ENCODE data around the gene TPTE2.
"Not testable (repeated sequence)": the region's sequence is repeated elsewhere in the genome, so short reads cannot be mapped to it uniquely, and the experiment has no call there.

TPTE2 gene

DNA sequence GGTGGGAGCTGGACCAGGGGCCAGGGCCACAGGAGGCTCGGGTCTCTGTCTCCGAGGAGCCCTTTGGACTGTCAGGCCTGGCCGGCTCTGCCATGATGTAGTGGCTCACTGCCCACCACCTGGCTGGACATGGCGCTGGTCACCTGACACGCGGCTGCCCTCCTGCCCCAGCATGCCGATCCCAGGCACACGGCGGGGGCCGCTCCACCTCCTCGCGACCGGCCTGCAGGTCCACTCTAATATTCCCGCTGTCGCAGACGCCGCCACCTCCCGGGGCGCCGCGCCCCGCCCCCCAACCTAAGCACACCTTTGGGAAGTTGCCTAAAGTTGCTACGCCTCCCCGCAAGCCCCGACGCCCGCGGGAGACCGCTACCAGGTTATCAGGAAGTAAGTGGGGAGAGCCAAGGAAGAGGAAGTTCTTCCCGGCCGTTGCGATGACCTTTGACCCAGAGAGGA is at the start of gene TPTE2:
Gene TPTE2, minus strand, starts transcription at position 406 of the 456 bp plus-strand sequence. CDS start 58,298 bp downstream, outside the sequence.
- H3K27me3 Mint-ChIP-seq (ENCODE audit: low read depth); H3K4me1 Mint-ChIP-seq; H3K9me3 Mint-ChIP-seq; H3K27ac Mint-ChIP-seq; H3K4me3 Mint-ChIP-seq; H3K36me3 Mint-ChIP-seq (ENCODE audit: low read depth): not testable (repeated sequence)

DNA sequence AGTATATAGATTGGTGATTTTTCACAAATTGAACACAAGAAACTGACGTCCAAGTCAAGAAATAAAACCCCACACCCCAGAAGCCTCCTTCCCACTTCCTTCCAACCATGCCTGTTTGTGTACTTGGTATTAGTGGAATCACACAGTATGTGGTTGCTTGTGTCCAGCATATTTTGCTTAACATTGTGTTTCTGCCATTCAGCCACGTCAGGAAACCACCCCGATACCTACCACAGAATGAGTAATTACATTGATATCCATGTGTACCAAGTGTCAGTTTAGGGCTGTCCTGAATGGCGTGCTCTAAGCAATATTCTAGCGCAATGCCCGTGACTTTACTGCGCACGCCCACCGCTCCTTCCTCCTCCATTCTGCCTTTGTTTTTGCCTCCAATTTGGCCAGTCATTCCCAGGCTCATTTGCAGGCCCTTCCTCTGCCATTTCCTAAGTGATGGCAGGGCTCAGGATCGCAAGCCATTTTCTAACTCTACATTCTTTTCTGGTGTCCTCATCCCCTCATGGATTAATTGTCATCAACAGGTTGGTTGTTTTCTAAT is 46.3 kb upstream of the TPTE2 start:
- no peak overlapping the region for H3K27ac Mint-ChIP-seq
- no peaks in the 10 kb centered on the region for H3K4me1 Mint-ChIP-seq
- H3K27me3 Mint-ChIP-seq (ENCODE audit: low read depth), result peaks cover 11% of the 10 kb centered on the region
- TF ChIP-seq, protein P1, sequence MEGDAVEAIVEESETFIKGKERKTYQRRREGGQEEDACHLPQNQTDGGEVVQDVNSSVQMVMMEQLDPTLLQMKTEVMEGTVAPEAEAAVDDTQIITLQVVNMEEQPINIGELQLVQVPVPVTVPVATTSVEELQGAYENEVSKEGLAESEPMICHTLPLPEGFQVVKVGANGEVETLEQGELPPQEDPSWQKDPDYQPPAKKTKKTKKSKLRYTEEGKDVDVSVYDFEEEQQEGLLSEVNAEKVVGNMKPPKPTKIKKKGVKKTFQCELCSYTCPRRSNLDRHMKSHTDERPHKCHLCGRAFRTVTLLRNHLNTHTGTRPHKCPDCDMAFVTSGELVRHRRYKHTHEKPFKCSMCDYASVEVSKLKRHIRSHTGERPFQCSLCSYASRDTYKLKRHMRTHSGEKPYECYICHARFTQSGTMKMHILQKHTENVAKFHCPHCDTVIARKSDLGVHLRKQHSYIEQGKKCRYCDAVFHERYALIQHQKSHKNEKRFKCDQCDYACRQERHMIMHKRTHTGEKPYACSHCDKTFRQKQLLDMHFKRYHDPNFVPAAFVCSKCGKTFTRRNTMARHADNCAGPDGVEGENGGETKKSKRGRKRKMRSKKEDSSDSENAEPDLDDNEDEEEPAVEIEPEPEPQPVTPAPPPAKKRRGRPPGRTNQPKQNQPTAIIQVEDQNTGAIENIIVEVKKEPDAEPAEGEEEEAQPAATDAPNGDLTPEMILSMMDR (IDR thresholded peaks at IDR 0.05; ENCODE audit: unreplicated experiment in 3 of 3), result no peak
- peaks cover 9% of the 10 kb centered on the region for H3K36me3 Mint-ChIP-seq (ENCODE audit: low read depth)
- peaks cover 24% of the 10 kb centered on the region for H3K9me3 Mint-ChIP-seq
- H3K4me3 Mint-ChIP-seq, result no peak overlapping the region

DNA sequence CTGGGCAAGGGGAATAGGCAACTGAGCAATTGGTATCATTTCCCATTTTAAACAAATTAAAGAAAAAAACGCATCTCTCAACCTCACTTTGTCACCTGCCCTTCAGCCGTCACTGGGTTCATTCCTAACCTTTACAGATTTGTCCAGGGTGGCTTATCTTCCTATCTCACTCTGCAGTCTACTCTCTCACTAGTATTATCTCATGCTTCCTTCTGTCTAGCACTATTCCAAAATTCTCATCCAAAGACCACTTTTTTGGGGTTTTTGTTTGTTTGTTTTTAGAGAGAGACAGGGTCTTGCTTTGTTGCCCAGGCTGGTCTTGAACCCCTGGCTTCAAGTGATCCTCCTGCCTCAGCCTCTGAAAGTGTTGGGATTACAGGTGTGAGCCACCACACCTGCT is 45.4 kb upstream of the TPTE2 start:
- Mint-ChIP-seq H3K36me3 (ENCODE audit: low read depth) (peaks cover 9% of the 10 kb centered on the region), H3K4me3 (no peak overlapping the region), H3K4me1 (no peaks in the 10 kb centered on the region), H3K27ac (no peak overlapping the region), H3K27me3 (ENCODE audit: low read depth) (peaks cover 14% of the 10 kb centered on the region), H3K9me3 (peaks cover 24% of the 10 kb centered on the region)
- TF ChIP-seq, protein P1 (IDR thresholded peaks at IDR 0.05; ENCODE audit: unreplicated experiment in 3 of 3), result no peak

DNA sequence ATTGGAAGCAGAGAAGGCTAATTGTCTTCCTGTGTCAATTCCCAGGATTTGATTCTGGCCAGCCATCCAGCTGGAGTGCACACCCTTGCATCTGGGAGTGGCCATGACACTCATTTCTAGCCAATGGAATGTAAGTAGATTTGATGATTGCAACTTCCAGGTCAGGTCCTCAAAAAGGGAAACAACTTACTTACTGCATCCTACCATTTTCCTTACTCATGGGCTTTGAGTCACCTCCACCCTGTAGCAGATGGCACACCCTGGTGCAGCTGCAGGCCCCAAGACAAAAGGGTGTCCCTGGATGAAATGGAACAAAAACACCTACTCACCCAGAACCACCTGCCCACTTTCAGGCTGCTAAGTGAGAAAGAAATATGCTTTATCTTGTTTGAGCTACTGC is 44.8 kb upstream of the TPTE2 start:
- Mint-ChIP-seq H3K27me3 (ENCODE audit: low read depth) (peaks cover 18% of the 10 kb centered on the region), H3K27ac (no peak overlapping the region), H3K36me3 (ENCODE audit: low read depth) (peaks cover 9% of the 10 kb centered on the region), H3K4me3 (no peak overlapping the region), H3K4me1 (no peaks in the 10 kb centered on the region), H3K9me3 (peaks cover 24% of the 10 kb centered on the region)
- TF ChIP-seq, protein P1 (IDR thresholded peaks at IDR 0.05; ENCODE audit: unreplicated experiment in 3 of 3), result no peak

DNA sequence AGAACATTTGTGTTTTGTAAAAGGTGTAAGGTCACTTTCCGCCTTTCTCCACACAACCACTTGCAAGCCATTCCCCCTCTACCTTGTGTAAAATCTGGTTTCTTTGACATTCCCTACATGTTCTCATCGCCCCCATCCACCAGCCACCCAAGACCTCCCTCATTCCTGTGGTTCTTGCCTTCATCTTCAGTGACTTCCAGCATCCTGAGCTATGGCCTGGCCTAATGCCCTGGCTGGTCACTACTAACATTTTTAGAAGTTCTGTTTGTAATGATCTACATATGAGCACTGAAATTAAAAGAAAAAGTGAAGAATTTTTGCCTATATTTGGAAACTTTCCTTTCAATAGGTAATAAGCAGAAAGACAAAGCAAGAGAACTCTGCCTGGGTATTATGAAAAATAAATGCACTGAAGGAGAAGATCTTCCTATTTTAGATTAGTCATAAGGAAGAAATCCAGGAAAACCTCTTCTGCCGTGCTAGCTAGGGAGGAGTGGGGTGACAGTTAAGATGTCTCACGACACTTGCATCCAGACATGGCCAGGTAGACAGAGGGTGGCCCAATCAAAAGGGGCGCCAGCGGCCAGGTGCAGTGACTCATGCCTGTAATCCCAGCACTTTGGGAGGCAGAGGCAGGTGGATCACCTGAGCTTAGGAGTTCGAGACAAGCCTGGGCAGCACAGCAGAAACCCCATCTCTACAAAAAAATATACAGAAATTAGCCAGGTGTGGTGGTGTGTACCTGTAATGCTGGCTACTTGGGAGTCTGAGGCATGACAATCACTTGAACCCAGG is 44.0 kb upstream of the TPTE2 start:
- TF ChIP-seq, protein P1 (IDR thresholded peaks at IDR 0.05; ENCODE audit: unreplicated experiment in 3 of 3), result no peak
- Mint-ChIP-seq H3K4me1 (no peaks in the 10 kb centered on the region), H3K36me3 (ENCODE audit: low read depth) (peaks cover 9% of the 10 kb centered on the region), H3K9me3 (peaks cover 20% of the 10 kb centered on the region), H3K27me3 (ENCODE audit: low read depth) (peaks cover 25% of the 10 kb centered on the region), H3K27ac (no peak overlapping the region), H3K4me3 (peak overlapping the region in 2 of 3 experiments; percentile 20 to 22)

DNA sequence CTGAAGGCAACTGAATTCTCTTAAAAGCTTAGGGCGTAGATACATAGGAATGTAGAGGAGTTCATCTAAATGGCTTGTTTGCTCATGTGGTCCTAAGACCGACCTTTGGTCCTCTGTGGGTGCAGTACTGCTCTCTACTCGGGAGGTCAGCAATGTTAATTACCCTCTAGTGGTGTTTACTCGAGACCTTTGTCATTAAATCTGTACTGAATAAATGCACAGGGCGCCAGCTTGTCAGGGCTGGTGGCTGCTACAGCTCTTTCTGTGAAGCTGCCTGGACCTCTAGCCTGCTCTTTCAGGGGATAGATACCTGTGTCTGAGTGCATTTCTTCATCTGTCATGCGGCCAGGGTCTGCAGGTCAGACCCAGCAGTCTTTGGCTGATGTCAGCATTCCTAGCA is 43.0 kb upstream of the TPTE2 start:
- Mint-ChIP-seq H3K27ac (no peak overlapping the region), H3K9me3 (peaks cover 14% of the 10 kb centered on the region), H3K36me3 (ENCODE audit: low read depth) (peaks cover 4% of the 10 kb centered on the region), H3K27me3 (ENCODE audit: low read depth) (peaks cover 33% of the 10 kb centered on the region), H3K4me1 (no peaks in the 10 kb centered on the region), H3K4me3 (no peak overlapping the region)
- TF ChIP-seq, protein P1 (IDR thresholded peaks at IDR 0.05; ENCODE audit: unreplicated experiment in 3 of 3), result no peak
